Measurements from ENCODE around the gene FAM156B. TPM values are rescaled to one million over a fixed set of nuclear protein-coding genes. Genes with fewer than 3 reads are reported as not detected.
"Not testable (repeated sequence)": the region's sequence is repeated elsewhere in the genome, so short reads cannot be mapped to it uniquely, and the experiment has no call there.

Gene FAM156B
- total RNA-seq, 1 donor from 2014 or later = 14.8 TPM

GRCh38 chrX:52923781-52924241, 26.7 kb downstream of the FAM156B start:
- DNase-seq (ENCODE audit: low read depth) = peak; percentile 35

DNA sequence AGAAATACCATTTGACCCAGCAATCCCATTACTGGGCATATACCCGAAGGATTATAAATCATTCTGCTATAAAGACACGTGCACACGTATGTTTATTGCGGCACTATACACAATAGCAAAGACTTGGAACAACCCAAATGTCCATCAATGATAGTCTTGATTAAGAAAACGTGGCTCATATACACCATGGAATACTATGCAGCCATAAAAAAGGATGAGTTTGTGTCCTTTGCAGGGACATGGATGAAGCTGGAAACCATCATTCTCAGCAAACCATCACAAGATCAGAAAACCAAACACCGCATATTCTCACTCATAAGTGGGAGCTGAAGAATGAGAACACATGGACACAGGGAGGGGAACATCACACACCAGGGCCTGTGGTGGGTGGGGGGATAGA, 33.1 kb downstream of the FAM156B start:
- DNase-seq (ENCODE audit: low read depth) = not testable (repeated sequence)

- DNase-seq (ENCODE audit: low read depth) = no peak
Observed at GRCh38 chrX:52933213-52933612, 36.1 kb downstream of the FAM156B start.

DNA sequence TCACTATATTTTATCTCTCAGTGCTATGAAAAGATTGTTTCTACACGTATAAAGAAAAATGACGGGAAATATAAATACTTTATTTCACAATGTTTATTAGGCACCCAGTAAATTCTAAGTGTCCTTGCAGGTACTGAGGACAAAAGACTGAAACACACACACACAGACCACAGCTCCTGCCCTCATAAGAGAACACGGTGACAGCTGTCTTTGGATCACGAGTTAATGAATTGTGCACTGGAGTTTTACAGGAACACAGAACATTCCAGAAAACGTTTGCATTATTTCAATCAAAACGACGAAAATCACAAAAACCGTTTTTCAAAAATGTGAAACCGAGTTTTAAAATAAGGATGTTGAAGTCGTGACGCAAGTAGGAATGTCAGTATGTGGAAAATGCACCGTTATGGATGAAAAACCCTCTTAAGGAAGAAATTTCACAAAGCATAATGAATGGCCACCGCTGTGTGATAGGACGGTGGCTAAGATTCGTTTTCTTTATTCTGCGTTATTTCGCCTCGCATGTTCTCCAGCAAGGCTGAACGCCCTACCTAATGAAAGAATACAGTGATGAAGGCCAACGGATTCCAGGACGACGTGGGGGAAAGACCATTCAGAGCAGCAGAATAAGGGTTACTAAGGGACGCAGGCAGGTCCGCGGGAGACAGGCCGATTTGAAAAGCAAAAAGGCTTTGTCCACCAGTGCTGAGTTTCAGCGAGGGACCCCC, 37.0 kb downstream of the FAM156B start:
- no peak for DNase-seq (ENCODE audit: low read depth)

- DNase-seq (ENCODE audit: low read depth) = peak; percentile 78
Observed at GRCh38 chrX:52934704-52935469, 37.8 kb downstream of the FAM156B start.

- peak; percentile 17 for DNase-seq (ENCODE audit: low read depth)
Observed at GRCh38 chrX:52935470-52935784, 38.3 kb downstream of the FAM156B start.

DNA sequence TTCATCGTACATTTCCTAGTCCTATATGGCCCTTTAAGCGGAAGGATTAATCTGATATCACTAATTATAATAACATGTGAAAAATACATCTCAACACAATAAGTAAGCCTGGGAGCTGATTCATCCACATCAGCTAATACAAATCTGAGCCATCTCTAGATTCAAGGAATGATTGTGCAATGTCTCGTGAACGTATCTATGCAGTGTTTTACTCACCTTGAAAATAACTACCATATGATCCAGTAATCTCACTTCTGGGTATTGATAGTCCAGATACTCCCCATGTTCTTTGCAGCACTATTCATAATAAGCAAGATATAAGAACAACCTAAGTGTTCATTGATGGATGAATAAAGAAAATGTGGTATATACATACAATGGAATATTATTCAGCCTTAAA, 43.6 kb downstream of the FAM156B start:
- not testable (repeated sequence) for DNase-seq (ENCODE audit: low read depth)

GRCh38 chrX:52941728-52942127, 44.6 kb downstream of the FAM156B start:
- DNase-seq (ENCODE audit: low read depth) = not testable (repeated sequence)

- not testable (repeated sequence) for DNase-seq (ENCODE audit: low read depth)
Observed at GRCh38 chrX:52945838-52946494, 48.8 kb downstream of the FAM156B start.

DNA sequence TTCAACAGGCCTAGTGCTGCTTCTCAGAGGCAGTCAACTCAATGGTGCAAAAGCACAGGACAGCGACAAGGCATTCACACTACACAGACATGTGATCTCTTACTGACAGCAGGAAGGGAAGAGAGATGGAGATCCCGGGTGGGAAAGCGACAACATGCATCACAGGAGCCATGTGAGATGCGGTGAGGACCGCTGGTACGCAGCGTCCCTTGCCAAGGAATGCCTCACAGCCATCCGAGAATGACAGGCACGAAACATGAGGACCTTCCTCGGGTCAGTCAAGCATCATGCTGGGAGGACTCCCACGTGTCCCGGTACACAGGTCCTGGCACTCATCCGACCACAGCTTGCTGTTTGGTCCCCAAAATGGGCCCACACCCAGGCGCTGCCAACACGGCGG, 50.4 kb downstream of the FAM156B start:
- DNase-seq (ENCODE audit: low read depth) = not testable (repeated sequence)

DNA sequence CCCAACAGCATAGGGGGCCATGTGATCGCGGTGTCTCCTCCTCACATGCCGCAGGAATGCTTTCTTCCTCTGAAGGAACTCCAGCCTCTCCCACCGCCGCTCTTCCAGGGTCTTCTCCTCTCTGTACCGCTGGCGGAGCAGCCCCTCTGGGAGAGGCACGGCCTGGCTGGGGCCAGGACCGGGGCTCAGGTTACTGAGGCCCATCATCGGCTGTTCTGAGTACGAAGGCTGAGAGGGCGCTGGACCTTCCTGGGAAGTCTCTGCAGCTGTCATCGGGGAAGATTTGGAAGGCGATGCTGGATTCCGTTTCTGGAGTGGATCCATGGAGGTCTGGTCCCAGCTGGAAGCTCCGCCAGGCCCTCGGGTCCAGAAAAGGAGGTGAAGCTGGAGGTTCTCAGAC, 51.1 kb downstream of the FAM156B start:
- not testable (repeated sequence) for DNase-seq (ENCODE audit: low read depth)

GRCh38 chrX:52949325-52949724, 52.2 kb downstream of the FAM156B start:
- not testable (repeated sequence) for DNase-seq (ENCODE audit: low read depth)

GRCh38 chrX:52949884-52950283, 52.8 kb downstream of the FAM156B start:
- not testable (repeated sequence) for DNase-seq (ENCODE audit: low read depth)

Other genes with a start within 250 kb of the FAM156B start
- gene SSX7, start 242.4 kb upstream of the FAM156B start, total RNA-seq = not detected in 2 replicates
- not detected in 2 replicates for gene SSX2, start 190.2 kb upstream of the FAM156B start, total RNA-seq
- not detected in 2 replicates for gene SSX2B, start 146.1 kb upstream of the FAM156B start, total RNA-seq
- gene SPANXN5, start 99.9 kb upstream of the FAM156B start, total RNA-seq = not detected in 2 replicates
- not detected in 2 replicates for gene XAGE5, start 86.0 kb upstream of the FAM156B start, total RNA-seq
- not detected in 2 replicates for gene XAGE3, start 29.2 kb upstream of the FAM156B start, total RNA-seq
- gene FAM156A, start 61.2 kb downstream of the FAM156B start, total RNA-seq = 3.5 and 10.5 TPM in 2 replicates
- gene GPR173, start 151.5 kb downstream of the FAM156B start, total RNA-seq = 0.52 and 3.3 TPM in 2 replicates
- gene TSPYL2, start 185.0 kb downstream of the FAM156B start, total RNA-seq = 3.3 and 7.9 TPM in 2 replicates
- 3.0 and 9.2 TPM in 2 replicates for gene KANTR, start 196.8 kb downstream of the FAM156B start, total RNA-seq